ENCODE results near the gene CLEC2D.
"Not testable (repeated sequence)": the region's sequence is repeated elsewhere in the genome, so short reads cannot be mapped to it uniquely, and the experiment has no call there.

CLEC2D gene

GRCh38 chr12:9731393-9731792 is 61.9 kb downstream of the CLEC2D start:
- no peaks in the 10 kb centered on the region for H3K27me3 ChIP-seq (ENCODE audit: control insufficient read depth, insufficient read depth, low read length)
- H3K36me3 ChIP-seq (ENCODE audit: control insufficient read depth, insufficient read depth, low read length), result no peaks in the 10 kb centered on the region
- H3K4me3 ChIP-seq (ENCODE audit: low read depth, low read length), result no peak overlapping the region
- H3K27ac ChIP-seq (ENCODE audit: low read depth, low read length), result no peak overlapping the region
- no peaks in the 10 kb centered on the region for H3K4me1 ChIP-seq (ENCODE audit: control insufficient read depth, insufficient read depth, low read length)
- H3K9ac ChIP-seq (ENCODE audit: low read length), result no peak overlapping the region
- no peaks in the 10 kb centered on the region for H3K9me3 ChIP-seq (ENCODE audit: control insufficient read depth, insufficient read depth, low read depth, low read length)

- Histone ChIP-seq H3K4me3 (ENCODE audit: low read depth, low read length) (no peak overlapping the region), H3K9me3 (ENCODE audit: control insufficient read depth, insufficient read depth, low read depth, low read length) (no peaks in the 10 kb centered on the region), H3K4me1 (ENCODE audit: control insufficient read depth, insufficient read depth, low read length) (no peaks in the 10 kb centered on the region), H3K27me3 (ENCODE audit: control insufficient read depth, insufficient read depth, low read length) (no peaks in the 10 kb centered on the region), H3K9ac (ENCODE audit: low read length) (no peak overlapping the region), H3K27ac (ENCODE audit: low read depth, low read length) (no peak overlapping the region), H3K36me3 (ENCODE audit: control insufficient read depth, insufficient read depth, low read length) (no peaks in the 10 kb centered on the region)
Observed at GRCh38 chr12:9731797-9732196, 62.3 kb downstream of the CLEC2D start.

GRCh38 chr12:9732921-9733461 is 63.5 kb downstream of the CLEC2D start, which contains the start of gene CLECL1:
TSS of gene CLECL1 (minus strand) at chr12:9733097.
- Histone ChIP-seq H3K27ac (ENCODE audit: low read depth, low read length) (no peak within 1 kb of the TSS), H3K9ac (ENCODE audit: low read length) (no peak within 1 kb of the TSS), H3K4me3 (ENCODE audit: low read depth, low read length) (no peak within 1 kb of the TSS), H3K27me3 (ENCODE audit: control insufficient read depth, insufficient read depth, low read length) (no peaks in the 10 kb centered on the region), H3K4me1 (ENCODE audit: control insufficient read depth, insufficient read depth, low read length) (no peaks in the 10 kb centered on the region), H3K9me3 (ENCODE audit: control insufficient read depth, insufficient read depth, low read depth, low read length) (no peaks in the 10 kb centered on the region), H3K36me3 (ENCODE audit: control insufficient read depth, insufficient read depth, low read length) (no peaks in the 10 kb centered on the region)

GRCh38 chr12:9735601-9736000 is 66.1 kb downstream of the CLEC2D start:
- Histone ChIP-seq H3K27ac (ENCODE audit: low read depth, low read length) (no peak overlapping the region), H3K4me1 (ENCODE audit: control insufficient read depth, insufficient read depth, low read length) (no peaks in the 10 kb centered on the region), H3K27me3 (ENCODE audit: control insufficient read depth, insufficient read depth, low read length) (no peaks in the 10 kb centered on the region), H3K4me3 (ENCODE audit: low read depth, low read length) (no peak overlapping the region), H3K9me3 (ENCODE audit: control insufficient read depth, insufficient read depth, low read depth, low read length) (no peaks in the 10 kb centered on the region), H3K36me3 (ENCODE audit: control insufficient read depth, insufficient read depth, low read length) (no peaks in the 10 kb centered on the region), H3K9ac (ENCODE audit: low read length) (no peak overlapping the region)

GRCh38 chr12:9736936-9737705 is 67.6 kb downstream of the CLEC2D start:
- no peak overlapping the region for H3K27ac ChIP-seq (ENCODE audit: low read depth, low read length)
- no peaks in the 10 kb centered on the region for H3K4me1 ChIP-seq (ENCODE audit: control insufficient read depth, insufficient read depth, low read length)

GRCh38 chr12:9738905-9739304 is 69.4 kb downstream of the CLEC2D start:
- H3K9ac ChIP-seq (ENCODE audit: low read length); H3K9me3 ChIP-seq (ENCODE audit: control insufficient read depth, insufficient read depth, low read depth, low read length); H3K4me3 ChIP-seq (ENCODE audit: low read depth, low read length); H3K27ac ChIP-seq (ENCODE audit: low read depth, low read length); H3K36me3 ChIP-seq (ENCODE audit: control insufficient read depth, insufficient read depth, low read length); H3K27me3 ChIP-seq (ENCODE audit: control insufficient read depth, insufficient read depth, low read length); H3K4me1 ChIP-seq (ENCODE audit: control insufficient read depth, insufficient read depth, low read length): not testable (repeated sequence)

More at GRCh38 chr12:9736936-9737705, 67.6 kb downstream of the CLEC2D start:
- H3K4me3 ChIP-seq (ENCODE audit: low read depth, low read length), result no peak overlapping the region
- no peaks in the 10 kb centered on the region for H3K36me3 ChIP-seq (ENCODE audit: control insufficient read depth, insufficient read depth, low read length)
- no peaks in the 10 kb centered on the region for H3K27me3 ChIP-seq (ENCODE audit: control insufficient read depth, insufficient read depth, low read length)
- H3K9me3 ChIP-seq (ENCODE audit: control insufficient read depth, insufficient read depth, low read depth, low read length), result no peaks in the 10 kb centered on the region
- H3K9ac ChIP-seq (ENCODE audit: low read length), result no peak overlapping the region

GRCh38 chr12:9739404-9740105 is 70.0 kb downstream of the CLEC2D start:
- H3K36me3 ChIP-seq (ENCODE audit: control insufficient read depth, insufficient read depth, low read length); H3K27me3 ChIP-seq (ENCODE audit: control insufficient read depth, insufficient read depth, low read length); H3K27ac ChIP-seq (ENCODE audit: low read depth, low read length); H3K4me1 ChIP-seq (ENCODE audit: control insufficient read depth, insufficient read depth, low read length); H3K9me3 ChIP-seq (ENCODE audit: control insufficient read depth, insufficient read depth, low read depth, low read length): not testable (repeated sequence)
- peak overlapping the region; percentile 42 for H3K4me3 ChIP-seq (ENCODE audit: low read depth, low read length)
- peak overlapping the region; percentile 26 for H3K9ac ChIP-seq (ENCODE audit: low read length)

GRCh38 chr12:9740106-9740750 is 70.7 kb downstream of the CLEC2D start:
- H3K36me3 ChIP-seq (ENCODE audit: control insufficient read depth, insufficient read depth, low read length), result no peaks in the 10 kb centered on the region
- H3K4me1 ChIP-seq (ENCODE audit: control insufficient read depth, insufficient read depth, low read length), result peaks cover 3% of the 10 kb centered on the region; the same call in 1 of the 2 replicates
- no peak overlapping the region for H3K9ac ChIP-seq (ENCODE audit: low read length)
- H3K9me3 ChIP-seq (ENCODE audit: control insufficient read depth, insufficient read depth, low read depth, low read length), result no peaks in the 10 kb centered on the region
- no peaks in the 10 kb centered on the region for H3K27me3 ChIP-seq (ENCODE audit: control insufficient read depth, insufficient read depth, low read length)
- no peak overlapping the region for H3K27ac ChIP-seq (ENCODE audit: low read depth, low read length)
- peak overlapping the region; percentile 42 for H3K4me3 ChIP-seq (ENCODE audit: low read depth, low read length)

- H3K4me3 ChIP-seq (ENCODE audit: low read depth, low read length), result no peak overlapping the region
- peaks cover 3% of the 10 kb centered on the region; the same call in 1 of the 2 replicates for H3K4me1 ChIP-seq (ENCODE audit: control insufficient read depth, insufficient read depth, low read length)
- H3K9ac ChIP-seq (ENCODE audit: low read length), result no peak overlapping the region
- no peak overlapping the region for H3K27ac ChIP-seq (ENCODE audit: low read depth, low read length)
- H3K36me3 ChIP-seq (ENCODE audit: control insufficient read depth, insufficient read depth, low read length), result no peaks in the 10 kb centered on the region
- H3K9me3 ChIP-seq (ENCODE audit: control insufficient read depth, insufficient read depth, low read depth, low read length), result no peaks in the 10 kb centered on the region
- no peaks in the 10 kb centered on the region for H3K27me3 ChIP-seq (ENCODE audit: control insufficient read depth, insufficient read depth, low read length)
Observed at GRCh38 chr12:9741726-9742125, 72.2 kb downstream of the CLEC2D start.

GRCh38 chr12:9742661-9743060 is 73.1 kb downstream of the CLEC2D start:
- Histone ChIP-seq H3K9me3 (ENCODE audit: control insufficient read depth, insufficient read depth, low read depth, low read length) (no peaks in the 10 kb centered on the region), H3K4me3 (ENCODE audit: low read depth, low read length) (no peak overlapping the region), H3K9ac (ENCODE audit: low read length) (no peak overlapping the region), H3K27me3 (ENCODE audit: control insufficient read depth, insufficient read depth, low read length) (no peaks in the 10 kb centered on the region), H3K27ac (ENCODE audit: low read depth, low read length) (no peak overlapping the region), H3K4me1 (ENCODE audit: control insufficient read depth, insufficient read depth, low read length) (peaks cover 3% of the 10 kb centered on the region; the same call in 1 of the 2 replicates), H3K36me3 (ENCODE audit: control insufficient read depth, insufficient read depth, low read length) (no peaks in the 10 kb centered on the region)

GRCh38 chr12:9745199-9745598 is 75.7 kb downstream of the CLEC2D start:
- no peak overlapping the region for H3K4me3 ChIP-seq (ENCODE audit: low read depth, low read length)
- no peaks in the 10 kb centered on the region for H3K27me3 ChIP-seq (ENCODE audit: control insufficient read depth, insufficient read depth, low read length)
- H3K9me3 ChIP-seq (ENCODE audit: control insufficient read depth, insufficient read depth, low read depth, low read length), result no peaks in the 10 kb centered on the region
- no peak overlapping the region for H3K9ac ChIP-seq (ENCODE audit: low read length)
- no peak overlapping the region for H3K27ac ChIP-seq (ENCODE audit: low read depth, low read length)
- H3K4me1 ChIP-seq (ENCODE audit: control insufficient read depth, insufficient read depth, low read length), result peaks cover 3% of the 10 kb centered on the region; the same call in 1 of the 2 replicates
- no peaks in the 10 kb centered on the region for H3K36me3 ChIP-seq (ENCODE audit: control insufficient read depth, insufficient read depth, low read length)

Data from HUES6 (cell line).